GM18907 (cell line): ENCODE results near the gene TMEM91.

Experiments
- ATAC-seq: cut with Tn5 transposase; IDR thresholded peaks from one replicate; pipeline ENCODE4 v1.9.1; 2021; ENCODE audit warnings: mild to moderate bottlenecking, moderate library complexity; ENCODE audit not compliant: unreplicated experiment

The TMEM91 gene

DNA sequence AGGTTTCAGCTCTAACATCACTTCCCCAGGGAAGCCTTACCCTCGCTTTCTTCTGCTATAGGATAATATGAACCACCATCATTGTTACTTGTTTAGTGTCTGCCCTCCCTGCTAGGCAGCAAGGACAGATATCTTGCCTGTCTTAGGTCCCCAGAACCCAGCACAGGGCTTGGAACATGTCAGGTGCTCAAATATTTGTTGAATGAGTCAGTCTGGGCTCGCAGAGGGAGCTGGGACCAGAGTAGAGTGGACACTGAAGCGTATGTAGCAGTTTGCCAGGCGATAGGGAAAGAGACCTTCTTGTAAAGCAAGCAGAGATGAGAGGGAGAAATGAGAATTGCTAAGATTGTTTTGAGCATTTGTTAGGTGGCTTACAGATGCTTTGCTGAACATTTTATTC is 33.0 kb downstream of the TMEM91 start:
- ATAC-seq = no peak

DNA sequence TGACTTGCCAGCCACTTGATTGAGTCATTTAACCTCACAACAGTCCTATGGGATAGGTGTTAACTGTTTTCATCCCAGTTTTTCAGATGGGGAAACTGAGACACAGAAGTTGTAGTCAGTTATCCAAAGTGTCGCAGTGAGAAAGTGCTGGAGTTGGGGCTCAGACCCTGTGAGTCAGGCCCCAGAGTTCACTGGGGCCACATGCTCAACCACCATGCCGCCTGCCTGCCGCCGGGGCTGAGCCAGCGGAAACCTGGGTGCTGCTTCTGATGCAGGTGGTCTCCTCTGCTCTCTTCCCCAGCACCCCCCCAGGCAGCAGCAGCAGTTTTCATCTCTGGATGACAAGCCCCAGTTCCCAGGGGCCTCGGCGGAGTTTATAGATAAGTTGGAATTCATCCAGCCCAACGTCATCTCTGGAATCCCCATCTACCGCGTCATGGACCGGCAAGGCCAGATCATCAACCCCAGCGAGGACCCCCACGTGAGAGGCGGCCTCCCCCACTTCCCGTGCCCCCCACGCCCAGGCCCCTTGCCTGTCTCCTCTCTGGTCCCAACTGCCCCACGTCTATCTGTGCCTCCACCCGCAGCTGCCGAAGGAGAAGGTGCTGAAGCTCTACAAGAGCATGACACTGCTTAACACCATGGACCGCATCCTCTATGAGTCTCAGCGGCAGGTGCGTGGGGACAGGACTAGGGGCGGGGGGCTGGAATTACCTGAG is 34.2 kb downstream of the TMEM91 start:
- no peak for ATAC-seq

DNA sequence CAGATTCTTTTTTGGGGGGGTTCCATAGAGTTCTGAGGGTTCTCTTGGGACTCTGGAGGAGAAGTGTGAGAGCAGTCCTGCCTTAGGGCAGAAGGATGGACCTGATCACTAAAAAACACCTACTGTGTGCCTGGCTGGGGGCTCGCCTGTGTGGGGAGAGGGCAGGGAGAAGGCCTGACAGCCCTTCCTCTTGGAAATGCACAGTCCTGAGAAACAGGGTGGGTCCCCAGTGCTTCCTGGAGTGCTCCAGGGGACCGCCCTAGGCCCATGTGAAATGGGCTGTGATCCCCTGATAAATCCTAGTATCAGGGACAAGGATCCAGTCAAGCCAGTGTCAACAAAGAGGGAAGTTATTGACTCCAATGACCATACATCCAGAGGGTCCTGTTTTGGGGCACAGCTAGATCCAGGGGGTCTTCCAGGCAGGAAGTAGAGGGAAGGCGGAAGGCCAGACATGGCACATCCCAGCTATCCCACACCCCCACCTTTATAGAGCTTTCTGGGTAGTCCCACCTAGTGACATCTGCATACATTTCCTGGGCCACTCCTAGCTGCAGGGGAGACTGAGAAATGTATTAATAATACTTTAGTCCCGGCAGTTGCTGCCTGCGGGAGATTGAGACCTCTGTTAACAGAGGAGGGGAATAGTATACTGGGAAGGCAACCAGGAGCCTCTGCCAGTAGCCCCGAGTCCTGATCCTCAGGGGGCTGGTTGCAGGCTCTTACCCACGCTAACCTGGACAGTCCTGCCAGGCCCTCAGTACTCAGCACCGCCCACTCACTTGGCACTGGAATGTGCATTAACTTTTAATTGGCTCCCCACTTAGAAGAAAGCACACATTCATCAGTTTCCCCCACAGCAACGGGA is 35.0 kb downstream of the TMEM91 start:
- ATAC-seq = no peak

DNA sequence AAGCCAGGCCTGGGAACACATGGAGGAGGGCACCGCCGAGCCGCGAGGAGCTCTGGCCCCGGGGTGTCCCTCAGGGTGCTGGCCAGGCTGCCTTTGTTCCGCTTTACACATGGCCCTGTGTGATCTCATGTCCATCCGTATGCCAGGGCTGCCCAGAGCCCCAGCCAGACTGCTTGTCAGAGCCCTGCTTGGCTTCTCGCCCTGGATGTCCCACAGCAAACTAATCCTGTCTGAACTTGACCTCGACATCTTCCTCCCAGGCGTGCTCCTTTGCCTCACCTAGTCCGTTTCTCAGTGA is 35.6 kb downstream of the TMEM91 start:
- no peak for ATAC-seq

DNA sequence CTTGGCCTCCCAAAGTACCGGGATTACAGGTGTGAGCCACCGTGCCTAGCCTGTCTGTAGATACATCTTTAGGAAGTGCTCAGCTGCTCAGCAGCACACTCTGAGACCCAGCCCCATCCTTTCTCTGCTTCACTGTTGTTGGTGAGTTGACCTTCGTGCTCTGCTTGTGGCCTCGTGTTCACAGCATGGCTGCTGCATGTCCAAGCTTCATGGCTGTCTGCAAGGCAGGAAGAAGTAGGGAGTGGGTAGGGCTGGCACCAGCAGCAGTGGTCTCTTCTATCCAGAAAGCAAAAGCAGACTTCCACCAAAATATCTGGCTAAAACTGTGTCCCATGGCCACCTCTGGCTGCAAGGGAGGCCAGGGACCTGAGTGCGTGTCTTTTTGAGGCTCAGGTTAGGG is 36.6 kb downstream of the TMEM91 start:
- no peak for ATAC-seq

DNA sequence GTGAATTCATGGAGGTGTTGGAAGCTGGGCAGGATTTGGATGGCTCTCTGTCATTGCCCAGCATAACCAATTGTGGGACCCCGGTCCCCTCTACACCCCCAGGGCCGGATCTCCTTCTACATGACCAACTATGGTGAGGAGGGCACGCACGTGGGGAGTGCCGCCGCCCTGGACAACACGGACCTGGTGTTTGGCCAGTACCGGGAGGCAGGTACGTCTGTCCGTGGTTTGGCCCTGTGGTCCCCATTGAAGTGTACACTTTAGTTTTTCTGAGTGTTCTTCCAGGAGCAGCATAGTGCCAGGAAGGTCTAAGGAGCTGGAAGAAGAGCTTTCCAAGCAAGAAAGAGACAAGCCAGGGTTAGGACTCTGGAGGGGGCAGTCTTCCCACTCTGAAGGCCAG is 37.6 kb downstream of the TMEM91 start:
- ATAC-seq = no peak

DNA sequence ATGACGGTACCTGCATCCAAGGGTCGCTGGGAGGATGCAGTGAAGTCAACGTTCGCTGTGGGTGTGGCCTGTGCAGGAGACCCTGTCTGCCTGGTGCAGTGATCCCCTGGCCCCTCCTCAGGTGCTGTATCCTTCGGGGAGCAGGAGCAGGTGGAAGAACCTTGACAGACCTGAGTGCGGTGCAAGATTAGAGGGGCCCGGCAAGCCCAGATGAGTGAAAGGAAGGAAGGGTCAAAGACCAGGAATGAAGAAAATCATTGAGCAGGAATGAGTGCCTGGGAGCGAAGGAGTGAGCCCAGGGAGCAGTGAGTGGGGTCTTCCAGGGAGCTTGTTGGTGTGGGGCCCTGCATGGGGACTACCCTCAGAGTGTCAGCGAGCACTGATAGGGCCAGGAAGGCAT is 38.1 kb downstream of the TMEM91 start:
- no peak for ATAC-seq

DNA sequence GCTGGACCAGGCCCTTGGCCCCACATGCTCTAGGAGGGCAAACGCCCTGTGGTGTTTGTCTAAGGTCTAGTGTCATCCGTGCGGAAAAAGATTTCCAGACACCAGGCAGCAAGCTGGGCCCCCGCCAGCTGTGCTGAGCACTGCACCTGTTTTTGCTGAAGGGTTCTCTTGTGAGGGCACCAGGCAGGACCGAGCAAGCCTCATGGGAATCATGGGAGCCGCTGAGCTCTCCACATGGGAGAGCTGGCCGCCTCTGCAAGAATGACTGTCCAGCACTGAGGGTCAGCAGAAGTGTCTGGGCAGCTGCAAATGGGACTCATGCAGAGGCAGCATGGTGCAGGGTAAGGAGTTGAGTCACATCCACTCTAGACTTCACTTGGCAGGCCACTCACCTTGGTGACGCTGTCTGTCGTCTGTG is 38.8 kb downstream of the TMEM91 start:
- no peak for ATAC-seq

DNA sequence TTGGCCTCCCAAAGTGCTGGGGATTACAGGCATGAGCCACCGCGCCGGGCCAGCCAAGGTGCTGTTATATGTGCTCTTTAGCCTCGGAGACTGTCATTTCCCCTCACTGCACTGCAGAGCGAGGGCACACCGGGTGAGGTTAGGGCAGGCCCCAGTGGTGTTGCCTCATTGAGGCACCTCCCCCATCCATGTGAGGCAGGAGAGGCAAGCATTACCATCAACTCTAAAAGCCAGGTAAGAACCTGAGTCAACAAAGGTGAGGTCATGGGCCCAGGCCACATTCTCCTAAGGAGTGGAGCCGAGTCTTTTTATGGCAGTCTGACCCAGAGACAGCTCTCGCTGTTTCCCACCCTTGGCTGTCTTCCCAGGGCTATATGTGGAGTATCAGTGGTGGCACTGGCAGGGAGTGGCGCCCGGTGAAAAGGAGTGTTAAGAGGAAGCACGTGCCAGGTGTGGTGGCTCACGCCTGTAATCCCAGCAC is 39.9 kb downstream of the TMEM91 start:
- ATAC-seq = no peak

DNA sequence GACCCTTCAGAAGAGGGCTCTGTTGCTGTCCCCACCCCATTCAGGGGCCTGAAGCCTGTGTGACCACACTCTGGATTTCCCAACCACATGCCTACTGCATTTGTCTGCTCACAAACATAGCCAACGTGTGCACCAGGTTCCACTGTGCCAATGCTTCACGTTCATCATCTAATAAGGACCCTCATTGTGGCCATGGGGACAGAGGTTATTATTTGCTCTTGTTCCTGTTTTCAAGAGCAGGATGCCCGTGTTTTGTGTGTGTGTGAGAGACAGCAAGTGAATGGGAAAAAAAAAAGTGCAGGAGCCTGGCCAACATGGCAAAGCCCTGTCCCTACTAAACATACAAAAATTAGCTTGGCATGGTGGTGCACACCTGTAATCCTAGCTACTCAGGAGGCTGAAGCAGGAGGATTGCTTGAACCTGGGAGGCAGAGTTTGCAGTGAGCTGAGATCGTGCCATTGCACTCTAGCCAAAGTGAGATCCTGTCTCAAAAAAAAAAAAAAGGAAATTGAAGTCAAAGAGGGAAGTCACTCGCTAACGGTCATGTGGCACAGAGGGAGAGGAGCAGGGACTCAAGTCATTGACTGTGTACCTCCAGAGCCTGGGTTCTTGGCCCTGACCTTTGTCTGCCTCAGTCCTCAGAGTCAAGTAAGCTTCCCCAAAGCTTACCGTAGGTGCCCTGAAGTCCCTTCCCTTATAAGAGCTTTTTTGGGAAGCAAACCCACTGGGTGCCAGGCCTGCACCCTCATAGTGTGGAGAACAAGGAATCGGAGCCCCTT is 44.0 kb downstream of the TMEM91 start:
- no peak for ATAC-seq

DNA sequence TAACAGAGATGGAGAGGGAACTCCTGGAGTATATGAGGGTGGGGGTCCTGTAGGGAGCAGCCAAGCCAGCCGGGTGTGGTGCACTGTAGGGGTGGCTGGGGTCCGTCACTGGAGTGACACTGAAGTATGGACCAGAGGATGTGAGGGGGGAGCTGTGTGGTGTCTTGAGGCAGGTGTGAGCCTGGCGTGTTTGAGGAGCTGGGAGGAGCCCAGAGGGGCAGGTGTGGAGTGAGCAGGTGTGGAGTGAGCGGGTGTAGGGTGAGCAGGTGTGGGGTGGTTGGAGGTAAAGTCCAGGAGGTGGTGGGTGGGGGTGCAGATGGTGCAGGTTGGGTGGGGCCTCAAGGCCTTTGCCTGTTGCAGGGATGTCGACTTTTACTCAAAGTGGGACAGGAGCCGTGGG is 45.0 kb downstream of the TMEM91 start:
- no peak for ATAC-seq

DNA sequence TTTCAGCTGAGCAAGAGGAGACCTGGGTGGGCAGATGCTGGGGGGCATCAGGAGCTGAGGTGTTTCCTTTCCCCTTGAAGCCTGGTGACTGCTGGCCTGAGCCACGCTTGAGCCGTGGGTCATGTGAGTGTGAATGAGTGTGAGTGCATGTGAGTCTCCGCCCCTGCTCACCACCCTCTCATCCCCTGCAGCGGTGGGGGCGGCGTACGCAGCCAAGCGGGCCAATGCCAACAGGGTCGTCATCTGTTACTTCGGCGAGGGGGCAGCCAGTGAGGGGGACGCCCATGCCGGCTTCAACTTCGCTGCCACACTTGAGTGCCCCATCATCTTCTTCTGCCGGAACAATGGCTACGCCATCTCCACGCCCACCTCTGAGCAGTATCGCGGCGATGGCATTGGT is 45.6 kb downstream of the TMEM91 start:
- ATAC-seq = no peak

DNA sequence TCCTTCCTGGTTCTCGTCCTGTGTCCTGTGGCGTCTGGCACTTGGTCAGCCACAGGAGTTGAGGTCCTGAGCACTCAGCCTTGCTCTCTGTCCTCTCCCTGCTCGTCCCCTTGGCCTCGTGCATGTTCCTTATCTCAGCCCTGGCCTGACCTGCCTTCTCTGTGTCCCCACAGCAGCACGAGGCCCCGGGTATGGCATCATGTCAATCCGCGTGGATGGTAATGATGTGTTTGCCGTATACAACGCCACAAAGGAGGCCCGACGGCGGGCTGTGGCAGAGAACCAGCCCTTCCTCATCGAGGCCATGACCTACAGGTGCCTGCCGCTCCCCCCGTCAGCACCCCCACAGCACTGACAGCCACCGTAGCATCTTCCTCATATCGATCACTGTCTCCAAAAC is 46.1 kb downstream of the TMEM91 start:
- ATAC-seq = no peak

DNA sequence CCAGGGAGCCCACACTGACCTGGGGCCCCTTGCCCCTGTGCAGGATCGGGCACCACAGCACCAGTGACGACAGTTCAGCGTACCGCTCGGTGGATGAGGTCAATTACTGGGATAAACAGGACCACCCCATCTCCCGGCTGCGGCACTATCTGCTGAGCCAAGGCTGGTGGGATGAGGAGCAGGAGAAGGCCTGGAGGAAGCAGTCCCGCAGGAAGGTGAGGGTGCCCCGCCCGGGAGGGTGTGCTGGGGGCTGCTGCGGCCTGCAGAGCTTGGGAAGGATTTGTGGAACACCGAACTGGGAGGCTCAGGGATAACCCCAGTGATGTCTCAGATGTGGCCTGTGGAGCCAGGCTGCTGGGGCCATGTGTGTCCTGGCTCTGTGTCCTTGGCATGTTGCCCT is 46.6 kb downstream of the TMEM91 start:
- no peak for ATAC-seq

DNA sequence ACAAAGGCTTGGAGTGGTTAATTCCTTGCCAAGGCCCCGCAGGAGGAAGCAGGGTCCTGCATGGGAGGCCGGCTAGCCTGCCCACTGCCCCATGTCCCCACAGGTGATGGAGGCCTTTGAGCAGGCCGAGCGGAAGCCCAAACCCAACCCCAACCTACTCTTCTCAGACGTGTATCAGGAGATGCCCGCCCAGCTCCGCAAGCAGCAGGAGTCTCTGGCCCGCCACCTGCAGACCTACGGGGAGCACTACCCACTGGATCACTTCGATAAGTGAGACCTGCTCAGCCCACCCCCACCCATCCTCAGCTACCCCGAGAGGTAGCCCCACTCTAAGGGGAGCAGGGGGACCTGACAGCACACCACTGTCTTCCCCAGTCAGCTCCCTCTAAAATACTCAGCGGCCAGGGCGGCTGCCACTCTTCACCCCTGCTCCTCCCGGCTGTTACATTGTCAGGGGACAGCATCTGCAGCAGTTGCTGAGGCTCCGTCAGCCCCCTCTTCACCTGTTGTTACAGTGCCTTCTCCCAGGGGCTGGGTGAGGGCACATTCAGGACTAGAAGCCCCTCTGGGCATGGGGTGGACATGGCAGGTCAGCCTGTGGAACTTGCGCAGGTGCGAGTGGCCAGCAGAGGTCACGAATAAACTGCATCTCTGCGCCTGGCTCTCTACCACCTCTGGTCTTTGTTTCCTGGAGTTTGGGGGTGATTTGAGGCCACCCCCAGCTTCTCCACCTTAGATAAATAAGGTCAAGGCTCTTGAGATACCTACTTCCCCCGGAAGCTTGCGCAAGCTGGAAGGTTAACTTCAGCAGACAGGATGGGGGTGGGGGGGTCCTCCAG is 48.2 kb downstream of the TMEM91 start:
- no peak for ATAC-seq

DNA sequence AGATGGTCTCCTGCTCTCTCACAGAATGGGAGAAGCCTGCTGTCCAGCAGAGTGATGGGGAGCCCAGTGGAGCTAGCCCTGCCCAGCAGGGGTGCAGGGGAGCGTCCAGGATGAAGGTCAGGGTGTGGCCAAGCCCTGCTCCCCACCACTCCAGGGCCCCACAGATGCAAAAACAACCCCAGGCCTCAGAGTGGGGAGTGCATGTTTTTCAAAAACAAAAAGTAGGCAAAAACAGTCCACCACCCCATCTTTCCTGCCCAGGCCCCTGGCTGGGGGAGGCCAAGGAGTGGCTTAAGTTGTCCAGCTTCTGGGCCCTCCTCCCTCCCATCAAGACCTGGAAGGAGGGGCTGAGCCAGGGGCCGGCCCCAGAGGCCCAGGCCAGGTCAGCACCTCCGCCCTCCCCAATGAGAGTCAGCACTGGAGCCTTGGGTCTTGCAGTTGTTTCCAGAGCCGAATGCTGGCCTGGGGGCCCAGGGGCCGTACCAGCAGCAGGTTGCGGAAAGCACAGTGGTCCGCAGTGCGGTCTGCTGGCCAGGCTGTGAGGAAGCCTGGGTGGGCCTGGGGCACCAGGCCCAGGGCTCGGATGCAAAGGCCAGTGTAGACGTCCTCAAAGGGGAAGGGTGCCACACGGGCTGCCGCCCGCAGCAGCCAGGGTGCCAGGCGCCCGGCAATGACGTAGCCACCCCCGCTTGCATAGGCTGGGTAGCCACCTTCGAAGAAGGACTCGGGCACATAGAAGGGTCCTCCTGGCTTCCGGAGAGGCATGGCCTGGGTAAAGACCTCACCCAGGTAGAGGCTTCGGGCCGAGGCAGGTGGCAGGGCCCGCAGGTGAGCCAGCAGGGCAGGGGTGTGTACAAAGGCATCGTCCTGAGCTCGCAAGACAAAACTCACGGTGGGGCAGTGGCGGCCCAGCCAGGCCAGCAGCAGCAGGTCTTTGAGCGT is 49.1 kb downstream of the TMEM91 start:
- no peak for ATAC-seq

DNA sequence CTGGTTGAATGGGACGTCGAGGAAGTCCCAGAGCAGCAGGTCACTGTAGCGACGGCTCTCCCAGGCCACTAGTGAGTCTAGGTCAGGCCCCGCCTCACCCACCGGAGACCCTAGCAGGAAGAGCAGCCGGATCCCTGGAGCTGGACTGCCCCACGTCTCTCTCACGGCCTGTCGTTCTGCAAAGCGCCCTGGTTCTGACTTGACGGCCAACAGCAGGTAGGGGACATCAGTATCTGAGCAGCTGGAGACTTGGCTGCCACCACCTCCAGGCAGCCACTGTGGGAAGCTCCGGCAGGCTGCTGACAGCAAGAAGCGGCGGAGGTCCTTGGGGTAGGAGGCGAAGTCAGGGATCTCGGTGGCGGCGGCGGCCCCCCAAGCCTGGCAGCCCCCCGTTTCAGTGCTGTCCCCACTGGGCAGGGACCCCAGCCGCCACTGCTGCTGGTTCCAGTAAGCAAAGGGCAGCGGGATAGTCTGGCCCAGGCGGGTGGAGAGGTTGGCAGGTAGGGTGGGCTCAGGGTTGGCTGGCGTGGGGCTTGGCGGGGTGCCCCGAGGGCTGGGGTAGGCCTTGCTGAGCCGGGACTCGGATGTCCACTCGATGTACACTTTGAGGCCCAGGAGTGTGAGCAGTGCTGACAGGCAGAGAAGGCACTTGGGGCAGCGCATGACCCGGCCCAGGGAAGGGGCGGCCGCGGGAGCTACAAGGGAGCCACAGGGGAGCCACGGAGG is 49.9 kb downstream of the TMEM91 start:
- no peak for ATAC-seq

DNA sequence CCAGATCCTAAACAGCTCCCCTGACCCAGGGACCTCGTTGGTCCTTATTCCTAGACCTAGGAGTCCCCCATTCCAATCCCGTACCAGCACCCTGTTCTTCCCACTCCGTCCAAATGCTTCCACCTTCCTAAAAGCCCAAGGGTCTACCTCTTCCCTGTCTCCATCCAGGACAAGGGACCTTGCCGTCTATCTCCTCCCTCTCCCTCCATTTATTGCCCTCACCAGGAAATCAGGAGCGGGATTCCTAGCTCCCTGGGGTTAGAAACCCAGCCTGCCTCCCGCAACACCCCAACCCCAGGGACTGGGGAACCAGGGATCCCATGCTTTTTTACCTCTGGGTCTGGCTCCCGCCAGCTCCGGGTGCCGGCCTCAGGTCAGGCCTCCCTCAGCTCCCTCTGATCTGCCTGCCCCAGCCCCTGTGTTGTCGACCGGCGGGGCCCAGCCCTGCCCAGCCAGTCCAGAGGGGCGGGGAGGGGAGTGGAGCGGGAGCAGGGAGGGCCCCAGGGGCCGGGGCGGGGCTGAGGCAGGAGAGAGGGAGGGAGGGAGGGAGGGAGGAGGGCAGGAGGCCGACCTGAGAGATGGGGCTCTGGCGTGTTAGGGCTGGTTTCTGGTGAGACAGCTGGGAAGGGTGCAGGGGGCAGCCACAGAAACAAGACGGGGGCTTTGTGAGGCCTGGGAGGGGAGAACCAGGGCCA is 50.8 kb downstream of the TMEM91 start, which contains the start of gene B3GNT8:
B3GNT8 (minus strand) TSS at position 423 of the 695 bp plus-strand sequence. CDS start 596 bp downstream, outside the sequence.
- ATAC-seq = peak; percentile 36
